Measurements from ENCODE around the gene GPBP1L1. TPM values are rescaled to one million over a fixed set of nuclear protein-coding genes. Genes with fewer than 3 reads are reported as not detected.

GPBP1L1 gene
- total and polyA plus RNA-seq, 2 donors (not counting 1 experiment from before 2014, with no cell fraction given): 77.2 to 104 TPM

- Histone ChIP-seq H2AFZ (ENCODE audit: low read length) (no peak overlapping the region), H3K9ac (ENCODE audit: insufficient read depth, low read length) (no peak overlapping the region), H3K27ac (ENCODE audit: insufficient read depth, low read length) (no peak overlapping the region), H3K36me3 (ENCODE audit: control insufficient read depth, insufficient read depth, low read length) (peaks cover 8% of the 10 kb centered on the region), H3K79me2 (ENCODE audit: control insufficient read depth, insufficient read depth, low read length) (no peaks in the 10 kb centered on the region), H3K27me3 (ENCODE audit: control insufficient read depth, insufficient read depth, low read length) (no peaks in the 10 kb centered on the region), H3K4me3 (replicated peaks in 1 of 4; ENCODE audit: control extremely low read depth in 1 of 4, insufficient read depth in 1 of 4, low read depth in 3 of 4, low read length in 4 of 4) (no peak overlapping the region), H3K4me1 (ENCODE audit: control insufficient read depth, extremely low read depth, insufficient read depth, low read length) (no peaks in the 10 kb centered on the region), H3K9me3 (ENCODE audit: control insufficient read depth, insufficient read depth, low read depth, low read length) (no peaks in the 10 kb centered on the region), H3K4me2 (ENCODE audit: extremely low read depth, insufficient read depth, low read length) (no peak overlapping the region), H4K20me1 (ENCODE audit: control insufficient read depth, extremely low read depth, insufficient read depth, low read length) (no peaks in the 10 kb centered on the region)
- no peak for DNase-seq (ENCODE audit: low read depth in 2 of 2)
- TF ChIP-seq EZH2 (IDR thresholded peaks at IDR 0.05; ENCODE audit: low read length, missing control alignments): no peak
- TF ChIP-seq, protein P1, sequence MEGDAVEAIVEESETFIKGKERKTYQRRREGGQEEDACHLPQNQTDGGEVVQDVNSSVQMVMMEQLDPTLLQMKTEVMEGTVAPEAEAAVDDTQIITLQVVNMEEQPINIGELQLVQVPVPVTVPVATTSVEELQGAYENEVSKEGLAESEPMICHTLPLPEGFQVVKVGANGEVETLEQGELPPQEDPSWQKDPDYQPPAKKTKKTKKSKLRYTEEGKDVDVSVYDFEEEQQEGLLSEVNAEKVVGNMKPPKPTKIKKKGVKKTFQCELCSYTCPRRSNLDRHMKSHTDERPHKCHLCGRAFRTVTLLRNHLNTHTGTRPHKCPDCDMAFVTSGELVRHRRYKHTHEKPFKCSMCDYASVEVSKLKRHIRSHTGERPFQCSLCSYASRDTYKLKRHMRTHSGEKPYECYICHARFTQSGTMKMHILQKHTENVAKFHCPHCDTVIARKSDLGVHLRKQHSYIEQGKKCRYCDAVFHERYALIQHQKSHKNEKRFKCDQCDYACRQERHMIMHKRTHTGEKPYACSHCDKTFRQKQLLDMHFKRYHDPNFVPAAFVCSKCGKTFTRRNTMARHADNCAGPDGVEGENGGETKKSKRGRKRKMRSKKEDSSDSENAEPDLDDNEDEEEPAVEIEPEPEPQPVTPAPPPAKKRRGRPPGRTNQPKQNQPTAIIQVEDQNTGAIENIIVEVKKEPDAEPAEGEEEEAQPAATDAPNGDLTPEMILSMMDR (conservative IDR thresholded peaks at IDR 0.05 in 1 of 2, IDR thresholded peaks at IDR 0.05 in 1 of 2; ENCODE audit: low read depth in 1 of 2, low read length in 2 of 2): no peak
These were observed 70.4 kb downstream of the GPBP1L1 start for GRCh38 chr1:45615885-45616284.

DNA sequence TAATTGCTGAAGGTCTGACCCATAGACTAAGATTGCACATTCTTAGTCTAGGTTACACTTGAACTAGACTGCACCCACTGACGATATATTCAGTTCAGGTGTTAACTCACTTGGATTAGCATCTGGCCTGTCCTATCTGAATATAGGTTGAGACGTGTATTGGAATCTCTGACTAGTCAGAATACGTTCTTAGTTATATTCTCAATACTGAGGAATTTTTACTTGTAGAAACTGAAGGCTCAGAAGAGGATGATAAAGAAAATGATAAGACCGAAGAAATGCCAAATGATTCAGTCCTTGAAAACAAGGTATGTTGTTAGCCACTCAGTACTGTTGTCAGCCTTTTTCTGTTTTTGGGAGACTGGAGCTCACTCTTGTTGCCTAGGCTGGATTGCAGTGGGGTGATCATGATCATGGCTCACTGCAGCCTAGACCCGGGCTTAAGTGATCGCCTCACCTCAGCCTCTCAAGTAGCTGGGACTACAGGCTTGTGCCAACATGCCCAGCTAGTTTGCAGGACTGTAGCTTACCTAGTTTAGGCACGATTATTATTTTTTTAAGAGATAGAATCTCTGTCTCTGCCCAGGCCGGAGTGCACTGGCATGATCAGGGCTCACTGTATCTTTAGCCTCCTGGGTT lies 73.3 kb downstream of the GPBP1L1 start:
- DNase-seq (ENCODE audit: low read depth in 2 of 2): no peak
- TF ChIP-seq, protein P1 (conservative IDR thresholded peaks at IDR 0.05 in 1 of 2, IDR thresholded peaks at IDR 0.05 in 1 of 2; ENCODE audit: low read depth in 1 of 2, low read length in 2 of 2): no peak
- no peak for TF ChIP-seq EZH2 (IDR thresholded peaks at IDR 0.05; ENCODE audit: low read length, missing control alignments)
- no peak overlapping the region for H2AFZ ChIP-seq (ENCODE audit: low read length)
- no peaks in the 10 kb centered on the region for H3K9me3 ChIP-seq (ENCODE audit: control insufficient read depth, insufficient read depth, low read depth, low read length)
- no peak overlapping the region for H3K9ac ChIP-seq (ENCODE audit: insufficient read depth, low read length)
- no peaks in the 10 kb centered on the region for H4K20me1 ChIP-seq (ENCODE audit: control insufficient read depth, extremely low read depth, insufficient read depth, low read length)
- no peak overlapping the region for H3K4me2 ChIP-seq (ENCODE audit: extremely low read depth, insufficient read depth, low read length)
- H3K27ac ChIP-seq (ENCODE audit: insufficient read depth, low read length): no peak overlapping the region
- H3K36me3 ChIP-seq (ENCODE audit: control insufficient read depth, insufficient read depth, low read length): peaks cover 12% of the 10 kb centered on the region
- H3K79me2 ChIP-seq (ENCODE audit: control insufficient read depth, insufficient read depth, low read length): no peaks in the 10 kb centered on the region
- no peaks in the 10 kb centered on the region for H3K27me3 ChIP-seq (ENCODE audit: control insufficient read depth, insufficient read depth, low read length)
- no peak overlapping the region for H3K4me3 ChIP-seq (replicated peaks in 1 of 4; ENCODE audit: control extremely low read depth in 1 of 4, insufficient read depth in 1 of 4, low read depth in 3 of 4, low read length in 4 of 4)
- H3K4me1 ChIP-seq (ENCODE audit: control insufficient read depth, extremely low read depth, insufficient read depth, low read length): no peaks in the 10 kb centered on the region

- no peak overlapping the region for H3K27ac ChIP-seq (ENCODE audit: insufficient read depth, low read length)
- H3K79me2 ChIP-seq (ENCODE audit: control insufficient read depth, insufficient read depth, low read length): no peaks in the 10 kb centered on the region
- H4K20me1 ChIP-seq (ENCODE audit: control insufficient read depth, extremely low read depth, insufficient read depth, low read length): no peaks in the 10 kb centered on the region
- H3K4me2 ChIP-seq (ENCODE audit: extremely low read depth, insufficient read depth, low read length): no peak overlapping the region
- no peaks in the 10 kb centered on the region for H3K4me1 ChIP-seq (ENCODE audit: control insufficient read depth, extremely low read depth, insufficient read depth, low read length)
- H3K9me3 ChIP-seq (ENCODE audit: control insufficient read depth, insufficient read depth, low read depth, low read length): no peaks in the 10 kb centered on the region
- H3K36me3 ChIP-seq (ENCODE audit: control insufficient read depth, insufficient read depth, low read length): peaks cover 8% of the 10 kb centered on the region
- H3K9ac ChIP-seq (ENCODE audit: insufficient read depth, low read length): no peak overlapping the region
- H2AFZ ChIP-seq (ENCODE audit: low read length): no peak overlapping the region
- H3K4me3 ChIP-seq (replicated peaks in 1 of 4; ENCODE audit: control extremely low read depth in 1 of 4, insufficient read depth in 1 of 4, low read depth in 3 of 4, low read length in 4 of 4): no peak overlapping the region
- TF ChIP-seq EZH2 (IDR thresholded peaks at IDR 0.05; ENCODE audit: low read length, missing control alignments): no peak
- TF ChIP-seq, protein P1 (conservative IDR thresholded peaks at IDR 0.05 in 1 of 2, IDR thresholded peaks at IDR 0.05 in 1 of 2; ENCODE audit: low read depth in 1 of 2, low read length in 2 of 2): no peak
- no peaks in the 10 kb centered on the region for H3K27me3 ChIP-seq (ENCODE audit: control insufficient read depth, insufficient read depth, low read length)
- DNase-seq (ENCODE audit: low read depth in 2 of 2): no peak
These were observed 75.6 kb downstream of the GPBP1L1 start for GRCh38 chr1:45610589-45611226.

Measured in fibroblast of lung (primary cell).